Stimulated activated naive CD8-positive, alpha-beta T cell treated with anti-CD3 and anti-CD28 coated beads, Interleukin-15, Interleukin-2, amounts not matched to agents 100 ng/mL and 50 ng/mL, for 24 hours (primary cell): ENCODE data around the gene VEGFB.
"Not testable (repeated sequence)": the region's sequence is repeated elsewhere in the genome, so short reads cannot be mapped to it uniquely, and the experiment has no call there.

Source experiments
- H3K27ac Mint-ChIP-seq: one replicate; pipeline ENCODE4 v1.8.0; 2021; ENCODE audit warnings: mild to moderate bottlenecking, mixed read lengths
- H3K27me3 Mint-ChIP-seq: one replicate; pipeline ENCODE4 v1.8.0; 2021; ENCODE audit warnings: mixed read lengths
- H3K36me3 Mint-ChIP-seq: one replicate; pipeline ENCODE4 v1.8.0; 2021; ENCODE audit warnings: low read depth, mixed read lengths
- H3K4me1 Mint-ChIP-seq: one replicate; pipeline ENCODE4 v1.8.0; 2021; ENCODE audit warnings: low read depth, mixed read lengths
- H3K4me3 Mint-ChIP-seq: one replicate; pipeline ENCODE4 v1.8.0; 2021; ENCODE audit warnings: mild to moderate bottlenecking, mixed read lengths
- H3K9me3 Mint-ChIP-seq: one replicate; pipeline ENCODE4 v1.8.0; 2021; ENCODE audit warnings: mixed read lengths

Gene VEGFB

GRCh38 chr11:64245401-64245796 is 11.0 kb downstream of the VEGFB start:
- peak overlapping the region; percentile 94 for H3K4me3 Mint-ChIP-seq
- peak overlapping the region; percentile 95 for H3K27ac Mint-ChIP-seq
- H3K9me3 Mint-ChIP-seq: no peaks in the 10 kb centered on the region
- H3K4me1 Mint-ChIP-seq: peaks cover 30% of the 10 kb centered on the region
- H3K27me3 Mint-ChIP-seq: no peaks in the 10 kb centered on the region
- peaks cover 13% of the 10 kb centered on the region for H3K36me3 Mint-ChIP-seq

GRCh38 chr11:64245797-64246620 is 11.6 kb downstream of the VEGFB start:
- Mint-ChIP-seq H3K4me1 (peaks cover 27% of the 10 kb centered on the region), H3K9me3 (no peaks in the 10 kb centered on the region), H3K4me3 (peak overlapping the region; percentile 94), H3K27me3 (no peaks in the 10 kb centered on the region), H3K36me3 (peaks cover 13% of the 10 kb centered on the region), H3K27ac (peak overlapping the region; percentile 95)

GRCh38 chr11:64246621-64246870 is 12.2 kb downstream of the VEGFB start:
- peak overlapping the region; percentile 65 for H3K27ac Mint-ChIP-seq
- not testable (repeated sequence) for H3K9me3 Mint-ChIP-seq, H3K27me3 Mint-ChIP-seq
- H3K36me3 Mint-ChIP-seq: peaks cover 13% of the 10 kb centered on the region
- peaks cover 27% of the 10 kb centered on the region for H3K4me1 Mint-ChIP-seq
- peak overlapping the region; percentile 86 for H3K4me3 Mint-ChIP-seq

GRCh38 chr11:64246871-64247728 is 12.7 kb downstream of the VEGFB start, which contains the start of gene PPP1R14B:
Gene PPP1R14B, minus strand, starts transcription at chr11:64246943. Its CDS starts 270 bp downstream, at chr11:64246673.
- H3K4me3 Mint-ChIP-seq: peak within 1 kb of the TSS; percentile 94
- H3K36me3 Mint-ChIP-seq: peaks cover 13% of the 10 kb centered on the region
- peaks cover 32% of the 10 kb centered on the region for H3K4me1 Mint-ChIP-seq

GRCh38 chr11:64247729-64248531 is 13.5 kb downstream of the VEGFB start:
- Mint-ChIP-seq H3K4me1 (peaks cover 31% of the 10 kb centered on the region), H3K27ac (peak overlapping the region; percentile 26), H3K9me3 (no peaks in the 10 kb centered on the region), H3K36me3 (peaks cover 13% of the 10 kb centered on the region), H3K4me3 (peak overlapping the region; percentile 70), H3K27me3 (no peaks in the 10 kb centered on the region)

More at GRCh38 chr11:64246871-64247728, 12.7 kb downstream of the VEGFB start, which contains the start of gene PPP1R14B:
- Mint-ChIP-seq H3K27ac (peak within 1 kb of the TSS; percentile 95), H3K9me3 (no peaks in the 10 kb centered on the region), H3K27me3 (no peaks in the 10 kb centered on the region)

GRCh38 chr11:64248578-64248977 is 14.2 kb downstream of the VEGFB start:
- H3K27me3 Mint-ChIP-seq: no peaks in the 10 kb centered on the region
- no peak overlapping the region for H3K27ac Mint-ChIP-seq
- peaks cover 7% of the 10 kb centered on the region for H3K36me3 Mint-ChIP-seq
- H3K4me3 Mint-ChIP-seq: no peak overlapping the region
- no peaks in the 10 kb centered on the region for H3K9me3 Mint-ChIP-seq
- peaks cover 24% of the 10 kb centered on the region for H3K4me1 Mint-ChIP-seq

- H3K36me3 Mint-ChIP-seq: peaks cover 2% of the 10 kb centered on the region
- peaks cover 20% of the 10 kb centered on the region for H3K4me1 Mint-ChIP-seq
- H3K4me3 Mint-ChIP-seq: no peak overlapping the region
- no peaks in the 10 kb centered on the region for H3K9me3 Mint-ChIP-seq
- no peaks in the 10 kb centered on the region for H3K27me3 Mint-ChIP-seq
- H3K27ac Mint-ChIP-seq: no peak overlapping the region
Observed at GRCh38 chr11:64249038-64249437, 14.7 kb downstream of the VEGFB start.

- H3K27ac Mint-ChIP-seq: peak overlapping the region; percentile 14
- no peaks in the 10 kb centered on the region for H3K27me3 Mint-ChIP-seq
- H3K4me3 Mint-ChIP-seq: no peak overlapping the region
- H3K36me3 Mint-ChIP-seq: no peaks in the 10 kb centered on the region
- H3K4me1 Mint-ChIP-seq: peaks cover 17% of the 10 kb centered on the region
- H3K9me3 Mint-ChIP-seq: no peaks in the 10 kb centered on the region
Observed at GRCh38 chr11:64249563-64250414, 15.4 kb downstream of the VEGFB start.

GRCh38 chr11:64250415-64251015 is 16.1 kb downstream of the VEGFB start:
- no peaks in the 10 kb centered on the region for H3K27me3 Mint-ChIP-seq
- no peaks in the 10 kb centered on the region for H3K36me3 Mint-ChIP-seq
- peaks cover 17% of the 10 kb centered on the region for H3K4me1 Mint-ChIP-seq
- H3K9me3 Mint-ChIP-seq: no peaks in the 10 kb centered on the region
- H3K4me3 Mint-ChIP-seq: peak overlapping the region; percentile 69
- no peak overlapping the region for H3K27ac Mint-ChIP-seq

GRCh38 chr11:64251016-64251752 is 16.8 kb downstream of the VEGFB start, which contains the start of gene PLCB3:
Gene PLCB3, plus strand, starts transcription at chr11:64251530. Its CDS starts 120 bp downstream, at chr11:64251650.
- Mint-ChIP-seq H3K9me3 (no peaks in the 10 kb centered on the region), H3K36me3 (no peaks in the 10 kb centered on the region), H3K27me3 (no peaks in the 10 kb centered on the region), H3K4me1 (peaks cover 17% of the 10 kb centered on the region), H3K27ac (peak within 1 kb of the TSS; percentile 52), H3K4me3 (peak within 1 kb of the TSS; percentile 85)

GRCh38 chr11:64251753-64252002 is 17.3 kb downstream of the VEGFB start:
- Mint-ChIP-seq H3K9me3 (no peaks in the 10 kb centered on the region), H3K4me1 (peaks cover 17% of the 10 kb centered on the region), H3K4me3 (peak overlapping the region; percentile 85), H3K27ac (peak overlapping the region; percentile 31), H3K27me3 (no peaks in the 10 kb centered on the region), H3K36me3 (no peaks in the 10 kb centered on the region)

- no peaks in the 10 kb centered on the region for H3K36me3 Mint-ChIP-seq
- peaks cover 17% of the 10 kb centered on the region for H3K4me1 Mint-ChIP-seq
- no peaks in the 10 kb centered on the region for H3K9me3 Mint-ChIP-seq
- no peaks in the 10 kb centered on the region for H3K27me3 Mint-ChIP-seq
- peak overlapping the region; percentile 85 for H3K4me3 Mint-ChIP-seq
- H3K27ac Mint-ChIP-seq: peak overlapping the region; percentile 31
Observed at GRCh38 chr11:64252003-64252872, 17.9 kb downstream of the VEGFB start.
